Daoy (cell line): ENCODE results near the gene ARX. TPM values are rescaled to one million over a fixed set of nuclear protein-coding genes. Genes with fewer than 3 reads are reported as not detected.

Source experiments
- DNase-seq: peaks from one replicate; pipeline ENCODE4 v3.0.0-alpha.2; 2015; ENCODE audit warnings: low read depth
- total RNA-seq: library from RNA; depleted of rRNA; stranded (reverse); fragments of >200 nt; shearing (Covaris generic); gene quantifications from 2 replicates; pipeline ENCODE4 v1.2.3, GENCODE V29; 2014

ARX gene
- total RNA-seq, 1 experiment from 2014 or later, result not detected

DNA sequence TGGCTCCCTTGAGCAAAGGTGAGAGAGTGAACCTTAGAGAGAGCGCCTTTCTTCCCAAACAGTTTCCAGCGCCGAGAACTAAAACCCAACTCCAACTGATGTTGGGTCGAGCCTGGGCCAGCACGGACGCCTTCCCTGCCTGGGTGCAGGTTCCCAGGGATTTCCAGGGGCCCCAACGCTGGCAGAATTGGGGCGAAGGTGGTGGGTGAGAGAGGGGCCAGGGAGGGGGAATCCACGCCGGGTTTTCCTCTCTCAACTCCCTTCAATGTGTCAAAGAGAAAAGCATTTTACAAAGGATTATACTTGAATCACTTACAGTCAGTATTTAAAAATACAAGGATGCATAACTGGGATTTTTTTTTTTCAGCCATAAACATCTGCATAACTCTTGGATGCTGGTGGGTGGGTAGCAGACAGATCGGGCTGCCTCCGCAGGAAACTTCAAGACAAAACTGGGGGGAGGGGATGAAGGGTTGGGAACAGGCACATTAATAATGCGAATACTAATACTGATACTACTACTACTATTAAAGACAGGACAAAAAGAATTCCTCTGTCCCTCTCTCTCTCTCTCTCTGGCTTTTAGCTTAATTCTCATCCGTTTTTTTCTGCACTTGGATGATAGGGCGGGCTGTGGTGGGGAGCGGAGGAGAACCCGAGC is 1.3 kb upstream of the ARX start:
- no peak for DNase-seq

DNA sequence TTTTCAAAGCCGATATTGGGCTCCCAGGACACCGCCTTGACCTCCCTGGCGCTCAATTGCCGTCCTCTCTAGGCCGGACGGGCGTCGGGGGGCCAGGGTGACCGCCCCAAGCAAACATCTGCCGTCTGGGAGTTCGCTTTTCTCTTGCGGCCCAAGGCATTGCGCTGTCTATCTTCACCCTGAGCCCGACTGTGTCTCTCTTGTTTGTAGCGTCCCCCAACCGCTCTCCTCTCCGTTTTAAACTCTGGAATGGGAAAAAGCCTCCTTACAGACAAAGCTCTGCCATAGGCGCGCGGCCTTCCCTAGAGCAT is 551 bp upstream of the ARX start:
- no peak for DNase-seq

DNA sequence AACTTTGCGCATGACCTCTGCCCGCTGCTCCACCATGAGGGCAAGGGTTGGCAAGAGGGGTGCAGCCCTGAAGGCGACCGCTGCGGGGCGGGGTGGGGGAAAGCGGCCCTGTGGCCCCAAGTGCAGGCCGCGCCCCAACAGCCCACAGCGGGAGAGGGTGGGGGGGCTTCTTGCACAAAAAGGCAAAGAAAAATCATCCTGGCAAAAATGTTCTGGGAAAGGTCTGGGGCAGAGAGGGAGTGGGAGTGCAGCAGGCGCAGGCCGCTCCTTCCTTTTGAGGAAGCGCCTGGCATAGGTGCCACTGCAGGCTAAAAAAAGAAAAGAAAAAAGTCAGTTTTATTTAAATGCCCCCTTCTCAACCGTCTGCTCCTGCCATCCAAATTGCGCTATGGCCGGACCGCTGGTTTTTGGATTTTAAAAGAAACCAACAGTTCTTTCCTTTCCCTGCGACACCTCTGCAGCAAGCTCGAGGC is 1.4 kb downstream of the ARX start:
- no peak for DNase-seq

DNA sequence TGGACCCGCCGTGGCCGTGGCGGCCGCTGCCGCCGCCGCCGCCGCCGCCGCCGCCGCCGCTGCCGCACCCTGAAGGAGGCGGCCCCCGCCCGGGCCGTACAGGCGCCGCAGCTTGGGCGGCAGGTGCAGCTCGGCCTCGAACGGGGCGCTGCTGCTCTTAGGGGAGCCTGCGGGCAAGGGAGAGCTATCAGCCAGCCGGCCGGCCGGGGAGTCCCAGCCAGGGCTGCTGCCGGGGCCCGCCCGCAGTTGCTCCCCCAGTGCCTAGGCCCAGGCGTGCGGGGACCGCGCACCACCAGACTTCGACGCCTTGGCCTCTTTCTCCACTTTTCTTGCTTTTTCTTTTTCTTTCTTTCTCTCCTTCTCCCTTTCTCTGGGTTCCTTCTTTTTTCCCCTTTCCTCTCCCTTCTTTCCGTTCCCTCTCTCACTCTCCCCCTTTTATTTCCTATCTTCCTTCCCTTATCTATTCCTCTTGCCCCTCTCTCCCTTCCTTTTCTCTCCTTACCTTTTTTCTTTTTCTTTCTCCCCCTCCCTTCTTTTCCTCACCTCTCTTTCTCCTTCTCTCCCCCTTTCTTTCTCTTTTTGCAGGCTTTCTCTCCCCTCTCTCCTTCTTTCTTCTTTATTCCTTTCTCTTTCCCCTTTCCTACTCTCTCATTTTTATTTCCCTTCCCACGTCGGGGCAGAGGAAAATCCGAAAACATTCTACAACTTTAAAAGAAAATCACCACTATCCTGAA is 2.0 kb downstream of the ARX start:
- DNase-seq, result no peak

DNA sequence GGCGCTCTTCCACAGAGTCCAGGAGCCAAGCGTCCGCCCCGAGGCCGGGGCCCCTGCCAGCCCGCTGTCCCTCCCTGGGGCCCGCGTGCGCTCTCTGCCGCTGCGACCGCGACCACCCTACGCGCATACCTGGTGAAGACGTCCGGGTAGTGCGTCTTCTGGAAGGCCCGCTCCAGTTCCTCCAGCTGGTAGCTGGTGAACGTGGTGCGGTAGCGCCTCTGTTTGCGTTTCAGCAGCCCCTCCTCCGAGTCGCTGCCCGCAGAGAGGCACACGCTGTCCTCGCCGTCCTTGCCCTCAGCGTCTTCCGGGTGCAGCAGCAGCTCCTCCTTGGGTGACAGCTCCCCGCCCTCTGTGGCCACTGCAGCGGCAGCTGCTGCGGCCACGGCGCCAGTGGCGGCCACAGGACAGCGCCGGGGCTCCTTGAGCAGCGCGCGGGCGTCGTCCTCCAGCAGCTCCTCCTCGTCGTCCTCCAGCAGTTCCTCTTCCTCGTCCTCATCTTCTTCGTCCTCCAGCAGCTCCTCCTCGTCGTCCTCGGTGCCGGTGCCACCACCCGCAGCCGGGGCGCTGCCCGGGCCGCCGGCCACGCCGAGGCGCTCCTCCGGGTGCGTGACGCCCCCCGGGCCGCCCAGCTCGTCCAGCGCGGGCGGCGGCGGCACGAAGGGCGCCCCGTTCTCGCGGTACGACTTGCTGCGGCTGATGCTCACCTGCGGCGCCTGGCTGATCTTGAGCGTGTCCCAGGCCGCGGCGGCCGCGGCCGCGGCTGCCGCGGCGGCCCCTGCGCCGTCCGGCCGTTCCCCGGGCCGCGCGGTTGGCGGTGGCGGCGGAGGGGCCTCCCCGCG is 2.8 kb downstream of the ARX start:
- no peak for DNase-seq

DNA sequence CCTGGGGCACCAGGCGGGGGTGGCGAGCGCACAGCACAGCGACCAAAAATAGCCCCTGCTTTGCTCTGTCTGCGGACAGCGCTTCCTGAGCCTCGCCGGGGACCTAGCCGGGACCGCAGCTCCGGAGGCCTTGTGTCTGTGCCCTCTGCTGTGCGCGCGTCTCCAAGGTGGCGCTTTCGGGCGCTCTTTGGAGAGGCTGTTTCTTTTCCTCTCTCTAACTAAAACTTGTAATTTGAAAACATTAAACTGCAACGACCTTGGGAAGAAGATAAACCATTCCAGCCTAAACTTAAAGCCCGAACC is 3.4 kb downstream of the ARX start:
- no peak for DNase-seq

DNA sequence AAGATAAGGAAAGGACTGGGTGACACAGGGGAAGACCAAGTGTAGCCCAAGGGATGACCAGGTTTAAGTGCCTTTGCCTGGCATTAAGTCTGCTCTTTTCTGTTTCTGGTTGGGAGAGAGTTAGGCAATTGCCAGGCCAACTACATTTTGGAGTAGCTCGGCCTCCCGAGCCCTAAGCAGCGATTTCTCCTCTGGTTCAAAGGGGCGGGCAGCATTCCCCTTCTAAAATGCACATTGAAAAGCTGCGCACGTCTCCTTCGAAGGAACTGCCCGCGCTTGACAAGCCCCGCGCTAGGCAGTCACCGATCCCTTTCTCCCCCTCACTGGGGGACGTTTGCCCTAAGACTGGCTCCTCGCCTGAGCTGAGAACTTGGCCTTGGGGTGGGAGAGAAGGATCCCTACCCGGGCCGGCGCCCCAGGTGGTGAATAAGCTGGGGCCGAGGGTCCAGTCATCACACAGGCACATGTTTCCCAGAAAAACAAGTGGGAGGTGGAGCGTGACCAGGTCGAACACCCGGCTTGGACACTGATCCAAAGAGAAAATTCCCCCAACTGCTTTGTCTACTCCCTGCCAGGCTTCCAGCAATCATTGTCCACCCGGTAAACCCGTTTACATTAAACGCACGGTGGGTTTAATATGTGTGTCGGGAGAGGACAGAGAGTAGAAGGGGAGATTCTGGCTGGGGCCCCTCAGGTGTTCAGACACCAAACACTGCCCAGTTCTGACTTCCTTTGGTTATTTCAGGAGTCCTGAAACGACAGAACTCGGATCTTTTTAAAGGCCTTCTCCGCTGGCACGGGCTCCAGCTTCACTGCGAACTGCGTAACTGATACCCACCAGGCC is 4.0 kb downstream of the ARX start:
- DNase-seq, result no peak

DNA sequence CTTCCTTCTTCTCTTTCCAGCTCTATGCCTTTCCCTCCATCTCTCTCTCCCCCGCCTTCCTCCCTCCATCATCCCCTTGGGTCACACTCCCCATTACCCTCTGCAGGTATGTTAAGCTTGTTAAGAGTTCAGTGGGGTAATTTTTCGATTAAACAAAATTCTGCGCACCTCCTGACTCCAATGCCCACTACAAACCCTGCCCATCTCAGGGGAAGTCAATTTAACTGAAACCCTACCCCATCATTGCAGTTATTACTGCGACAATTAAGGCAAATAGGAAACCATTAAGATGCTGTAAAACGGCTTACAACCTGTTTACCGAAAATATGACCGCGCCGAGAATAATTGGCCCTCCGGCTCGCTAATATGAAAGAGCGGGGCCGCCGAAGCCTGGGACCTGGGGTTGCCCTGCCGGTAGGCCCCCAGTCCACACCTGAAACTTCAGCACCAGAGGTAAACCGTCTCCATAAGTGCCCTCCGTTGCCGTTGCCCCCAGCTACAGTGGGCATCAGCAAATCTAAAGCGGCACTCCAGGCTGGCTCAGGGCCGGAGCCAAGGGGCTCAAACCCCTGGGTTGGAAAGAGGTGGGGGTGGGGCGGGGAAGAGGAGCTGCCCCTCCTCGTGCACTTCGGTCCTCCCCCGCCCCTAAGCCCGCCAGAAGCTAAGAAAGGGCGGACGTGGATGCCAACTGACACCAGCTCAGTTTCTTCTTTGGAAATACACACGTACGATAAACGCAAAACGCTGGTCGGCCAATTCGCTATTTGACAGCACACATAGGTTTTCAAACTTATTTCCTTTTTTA is 4.8 kb downstream of the ARX start:
- DNase-seq, result no peak

DNA sequence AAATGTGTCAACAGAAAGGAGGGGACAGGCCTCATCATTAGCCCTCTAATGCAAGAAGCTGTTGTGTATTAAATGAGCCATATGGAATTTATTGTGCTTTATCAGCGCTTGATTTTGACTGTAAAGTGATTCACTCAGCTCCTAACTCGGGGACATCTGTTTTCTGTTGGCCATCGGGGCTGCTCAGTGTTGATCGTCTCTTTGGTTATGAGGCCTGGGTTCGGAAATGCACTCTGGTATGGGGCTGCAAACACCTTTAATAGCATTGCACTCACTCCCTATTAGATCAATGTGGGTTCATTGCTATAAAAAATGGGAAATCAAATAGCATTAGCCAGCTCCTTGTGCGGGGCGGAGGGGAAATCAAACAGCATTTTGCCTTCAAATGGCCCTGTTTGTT is 6.4 kb downstream of the ARX start:
- DNase-seq, result no peak

DNA sequence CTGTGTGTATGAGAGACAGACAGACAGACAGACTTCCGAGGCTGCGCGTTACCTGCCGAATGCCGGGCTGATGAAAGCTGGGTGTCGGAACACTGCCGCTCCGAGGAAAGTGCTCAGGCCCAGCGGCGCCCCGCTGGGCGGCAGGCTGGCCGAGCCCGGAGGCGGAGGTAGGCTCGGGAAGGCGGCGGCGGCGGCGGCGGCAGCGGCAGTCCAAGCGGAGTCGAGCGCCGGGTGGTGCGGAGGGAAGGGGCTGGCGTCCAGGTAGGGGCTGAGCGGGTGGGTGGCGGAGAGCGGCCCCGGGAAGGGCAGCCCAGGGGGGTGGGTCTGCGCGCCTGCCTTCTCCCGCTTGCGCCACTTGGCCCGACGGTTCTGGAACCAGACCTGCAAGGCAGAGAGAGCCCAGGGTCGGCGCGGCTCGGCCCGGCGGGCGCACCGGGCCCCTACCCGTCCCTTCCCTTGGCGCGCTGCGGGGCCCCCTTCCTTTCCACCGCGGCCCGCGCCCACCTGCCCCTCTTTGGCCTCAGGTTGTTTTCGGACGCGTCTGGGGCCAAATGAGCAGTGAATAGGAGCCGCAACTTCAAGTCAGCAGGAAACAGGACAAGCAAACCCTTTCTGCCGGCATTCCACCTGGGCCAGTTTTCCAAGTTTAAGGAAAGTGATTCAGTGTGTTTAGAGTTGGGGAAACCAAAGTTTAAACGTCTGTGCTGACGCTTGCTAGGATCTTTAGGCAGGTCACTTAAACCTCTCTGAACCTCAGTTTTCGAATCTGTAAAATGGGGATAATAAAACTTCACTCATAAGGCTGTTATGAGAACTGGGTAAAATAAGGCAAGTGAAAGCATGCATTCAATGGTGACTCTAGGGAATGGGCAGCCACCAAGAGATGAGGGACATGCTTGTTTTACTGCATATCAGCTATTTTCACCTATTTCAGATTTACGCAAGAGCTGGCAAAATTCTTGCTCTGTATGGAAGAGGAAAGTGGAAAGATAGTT is 8.4 kb downstream of the ARX start:
- no peak for DNase-seq

DNA sequence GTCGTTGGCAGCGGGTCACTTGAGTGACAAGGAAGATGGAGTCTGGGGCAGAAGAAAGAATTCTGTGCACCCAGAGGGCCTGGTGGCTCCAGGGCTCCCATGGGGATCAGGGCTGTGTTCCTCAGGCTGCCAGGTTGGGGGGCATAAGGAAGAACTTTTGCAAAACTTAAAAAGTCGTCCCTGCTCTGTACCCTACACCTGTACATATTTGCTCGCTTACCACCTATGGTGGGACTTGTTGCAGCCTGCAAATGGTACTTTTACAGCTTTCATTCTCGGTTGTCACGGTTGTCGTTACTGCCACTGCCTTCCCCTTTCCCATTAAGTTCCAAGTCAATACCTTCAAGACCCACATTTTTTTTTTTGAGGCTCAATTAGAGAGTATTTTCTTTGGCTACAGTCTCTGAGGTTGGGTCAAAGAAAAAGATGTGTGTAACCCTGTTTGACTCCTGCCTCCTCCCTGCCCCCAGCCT is 9.1 kb downstream of the ARX start:
- DNase-seq, result no peak

DNA sequence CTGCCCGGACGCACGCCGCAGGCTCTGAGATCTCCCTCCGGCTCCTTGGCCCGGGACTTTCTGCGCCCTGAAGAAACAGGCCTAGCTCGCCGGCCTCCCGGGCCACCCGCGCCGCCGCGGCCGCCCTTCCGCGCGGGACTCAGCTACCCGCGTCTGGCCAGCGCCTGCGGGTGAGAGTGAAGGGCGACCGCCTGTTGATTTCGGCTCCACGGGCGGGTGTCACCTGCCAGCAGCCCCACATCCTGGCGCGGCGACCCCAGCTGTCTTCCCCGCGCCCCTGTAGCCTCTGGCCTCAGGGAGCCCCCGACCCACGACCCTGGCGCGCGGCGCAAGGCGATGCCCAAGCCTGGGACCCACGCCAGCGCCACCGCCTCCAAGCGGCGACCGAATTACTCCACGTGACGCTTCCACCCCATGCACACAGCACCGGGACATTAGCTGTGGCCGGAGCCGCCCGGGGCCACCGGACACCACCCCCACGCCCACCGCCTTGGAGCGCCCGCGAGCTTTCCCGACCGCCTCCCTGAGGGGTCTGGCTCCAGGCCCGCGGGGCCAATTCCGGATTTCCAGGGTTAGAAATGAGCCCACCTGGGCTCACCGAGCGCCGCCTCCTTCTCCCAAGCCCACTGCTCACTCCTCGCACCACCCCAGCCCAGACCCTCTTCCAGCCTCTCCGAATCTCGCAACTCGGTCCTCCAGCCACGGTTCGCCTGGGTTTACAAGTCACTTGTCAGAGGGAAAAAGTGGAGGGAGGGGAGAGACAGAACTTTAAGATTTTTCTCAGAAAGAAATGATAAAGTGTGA is 10.2 kb downstream of the ARX start:
- DNase-seq, result no peak

DNA sequence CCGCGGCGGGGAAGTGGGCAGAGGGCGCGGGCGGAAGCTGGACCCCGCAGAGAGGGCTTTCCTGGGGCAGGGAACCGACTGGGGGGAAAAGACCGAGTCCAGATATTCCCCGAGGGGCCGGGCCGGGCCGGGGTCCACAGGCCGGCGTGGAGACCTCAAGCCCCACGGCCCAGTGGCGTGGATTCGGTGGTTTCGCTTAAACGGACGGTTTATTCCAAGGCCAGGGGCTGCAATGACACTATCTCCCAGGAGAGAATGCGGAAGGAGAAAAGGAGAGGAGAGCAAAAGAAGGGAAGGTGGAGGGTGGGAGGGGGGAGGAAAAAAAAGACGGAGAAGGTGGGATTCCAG is 10.8 kb downstream of the ARX start:
- DNase-seq, result no peak

DNA sequence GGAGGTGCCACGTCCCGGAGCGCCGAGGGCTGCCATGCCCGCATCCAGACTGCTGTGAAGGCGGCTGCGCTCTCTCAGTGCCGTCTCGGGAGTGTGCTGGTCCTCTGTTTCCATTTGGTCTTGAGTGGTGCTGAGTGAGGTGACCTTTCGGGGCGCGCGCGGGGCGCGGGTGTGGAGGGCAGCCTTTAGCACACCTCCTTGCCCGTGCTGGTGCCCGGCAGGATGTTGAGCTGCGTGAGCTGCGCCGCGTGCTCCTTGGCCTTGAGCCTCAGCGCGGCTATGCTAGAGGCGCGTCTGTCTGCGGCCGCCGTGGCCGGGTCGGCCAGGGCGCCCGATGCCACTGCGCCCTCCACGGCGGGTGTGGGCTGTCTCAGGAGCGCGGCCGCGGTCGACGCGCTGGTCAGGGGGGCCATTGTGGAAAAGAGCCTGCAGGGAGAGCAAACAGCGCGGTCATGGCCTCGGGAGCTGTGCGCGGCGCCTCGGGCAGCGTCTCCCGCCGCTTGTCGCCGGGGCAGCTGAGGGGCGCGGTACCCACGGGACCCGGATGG is 11.2 kb downstream of the ARX start:
- DNase-seq, result peak; percentile 21

DNA sequence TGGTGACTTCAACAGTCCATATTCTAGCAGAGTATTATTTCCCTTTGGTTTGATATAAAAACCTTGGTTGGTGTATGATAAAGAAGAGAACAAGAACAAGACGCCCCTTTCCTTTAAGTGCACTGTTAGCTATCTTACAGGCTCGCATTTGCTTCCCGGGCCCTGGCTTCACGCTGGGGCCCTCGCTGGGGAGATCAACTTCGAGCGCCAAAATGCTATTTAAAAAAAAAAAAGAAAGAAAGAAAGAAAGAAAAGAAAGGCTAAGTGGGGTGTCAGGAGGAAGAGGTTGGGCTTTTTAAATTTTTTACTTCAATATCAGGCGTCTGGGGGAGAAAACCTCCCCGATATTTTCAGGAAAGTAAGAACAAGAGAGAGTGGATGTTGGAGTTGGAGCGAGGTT is 11.7 kb downstream of the ARX start:
- DNase-seq, result no peak

DNA sequence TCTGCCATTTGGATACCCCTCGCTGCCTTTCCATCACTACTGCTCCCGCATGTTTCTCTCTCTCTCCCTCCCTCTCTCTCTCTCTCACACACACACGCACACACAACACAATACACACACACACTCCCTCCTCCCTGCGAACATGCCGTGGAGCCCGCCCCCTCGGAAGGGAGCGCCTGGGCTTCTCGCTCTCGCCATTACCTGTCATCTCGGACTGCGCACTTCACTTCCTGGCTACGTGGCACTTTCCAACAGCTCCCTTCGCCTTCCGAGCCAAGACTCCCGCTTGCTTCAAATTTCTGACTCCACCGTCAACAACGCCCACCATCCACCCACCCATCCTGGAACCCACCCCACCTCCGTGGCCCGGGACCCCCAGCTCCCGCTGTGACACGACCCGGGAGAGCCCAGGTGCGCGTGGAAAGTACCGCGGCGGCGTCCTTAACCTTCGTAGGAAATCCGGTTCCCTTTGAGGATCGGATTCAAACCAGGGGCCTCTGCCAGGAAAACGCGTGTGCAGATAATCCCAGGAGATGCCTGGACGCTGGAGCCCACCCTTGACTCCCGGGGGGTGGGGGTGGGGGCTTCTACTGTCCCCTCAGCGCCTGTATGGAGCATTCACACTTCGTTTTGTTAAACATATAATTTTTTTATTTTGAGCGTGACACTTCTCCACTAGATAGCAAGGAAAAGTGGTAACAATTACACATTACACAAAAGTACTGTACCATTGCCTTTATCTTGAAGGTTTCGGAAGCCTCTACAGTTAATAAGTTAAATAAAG is 12.5 kb downstream of the ARX start:
- DNase-seq, result no peak

DNA sequence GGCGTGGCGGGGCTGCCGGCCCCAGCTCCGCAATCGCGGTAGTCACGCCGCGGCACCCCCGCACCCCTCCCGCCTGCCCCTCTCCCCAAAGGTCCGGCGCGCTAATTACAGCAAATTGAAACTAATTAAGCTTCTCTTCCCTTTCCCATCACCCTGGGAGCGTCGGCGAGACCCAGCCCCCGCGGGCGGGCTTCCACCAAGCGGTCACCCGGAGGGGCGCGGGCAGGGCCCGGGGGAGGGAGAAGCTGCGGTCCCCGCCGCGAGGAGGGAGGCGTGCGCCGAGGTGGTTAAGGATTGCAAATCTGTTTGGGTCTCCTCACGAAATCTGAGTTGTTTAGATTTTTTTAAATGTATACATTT is 13.1 kb downstream of the ARX start:
- no peak for DNase-seq
